Measurements from ENCODE around the gene CTXND1. TPM values are rescaled to one million over a fixed set of nuclear protein-coding genes. Genes with fewer than 3 reads are reported as not detected.
"Not testable (repeated sequence)": the region's sequence is repeated elsewhere in the genome, so short reads cannot be mapped to it uniquely, and the experiment has no call there.

Gene CTXND1
- total RNA-seq, 2 donors from 2014 or later: 0.05 TPM; not detected in 1

DNA sequence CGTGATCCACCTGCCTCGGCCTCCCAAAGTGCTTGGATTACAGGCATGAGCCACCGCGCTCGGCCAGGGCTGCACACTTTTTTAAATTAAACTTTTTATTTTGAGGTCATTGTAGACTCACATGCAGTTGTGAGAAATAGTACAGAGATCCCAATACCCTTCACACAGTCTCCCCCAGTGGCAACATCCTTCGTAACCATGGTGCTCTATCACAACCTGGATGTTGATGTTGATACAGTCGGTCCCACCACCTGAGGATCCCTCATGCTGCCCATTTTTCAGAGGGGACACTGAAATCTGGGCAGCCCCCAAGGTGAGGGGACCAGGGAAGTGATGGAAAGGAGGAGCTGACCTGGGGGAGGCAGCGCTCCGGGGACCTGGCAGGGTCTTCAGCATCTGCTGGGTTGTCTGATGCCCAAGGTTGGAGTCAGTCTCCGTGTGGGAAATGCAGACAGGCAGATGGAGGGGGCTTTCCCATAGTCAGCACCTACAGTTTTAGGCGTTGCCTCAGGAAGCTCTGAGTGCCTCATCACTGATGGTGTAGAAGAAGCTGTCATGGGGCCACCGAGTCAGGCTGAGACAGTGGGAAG lies 82.2 kb downstream of the CTXND1 start:
- intact Hi-C loops (cut with DNase I): no loop called here
- no peak for DNase-seq (ENCODE audit: low spot score)

DNA sequence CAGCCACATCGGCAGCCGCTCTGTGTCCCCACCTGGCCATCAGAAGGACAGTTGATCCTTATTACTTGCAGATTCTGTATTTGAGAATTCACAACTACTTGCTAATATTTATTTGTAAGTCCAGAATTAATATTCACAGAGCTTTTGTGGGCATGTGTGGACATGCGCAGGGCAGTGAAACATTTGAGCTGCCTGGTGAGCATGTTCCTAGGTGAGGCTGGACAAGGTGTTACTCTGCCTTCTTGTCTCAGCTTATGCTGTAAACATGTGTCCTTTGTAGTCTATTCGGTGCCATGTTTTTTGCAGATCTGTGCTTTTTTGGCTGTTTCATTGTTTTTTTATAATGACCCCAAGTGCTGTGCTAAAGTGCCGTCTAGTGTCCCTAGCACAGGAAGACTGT lies 83.6 kb downstream of the CTXND1 start:
- intact Hi-C loops (cut with DNase I): no loop called here
- peak; percentile 12 for DNase-seq (ENCODE audit: low spot score)

DNA sequence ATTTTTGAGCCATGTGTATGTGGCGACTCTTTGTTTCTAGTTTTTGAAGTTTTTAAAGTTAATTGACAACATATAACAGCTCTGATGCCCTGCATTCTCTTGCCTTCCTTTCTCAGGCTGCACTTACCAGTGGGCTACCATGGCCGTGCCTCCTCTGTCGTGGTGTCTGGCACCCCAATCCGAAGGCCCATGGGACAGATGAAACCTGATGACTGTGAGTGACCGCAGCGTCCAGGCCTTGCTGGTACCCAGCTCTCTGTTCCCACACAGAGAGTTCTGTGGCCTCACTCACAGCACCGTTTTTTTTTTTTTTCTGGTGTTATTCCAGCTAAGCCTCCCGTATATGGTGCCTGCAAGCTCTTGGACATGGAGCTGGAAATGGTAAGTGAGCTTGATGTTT lies 84.1 kb downstream of the CTXND1 start:
- DNase-seq (ENCODE audit: low spot score): peak; percentile 9

GRCh38 chr15:80163897-80164296 lies 88.1 kb downstream of the CTXND1 start:
- intact Hi-C loops (cut with DNase I): no loop called here
- DNase-seq (ENCODE audit: low spot score): no peak

More for the DNA sequence above, 84.1 kb downstream of the CTXND1 start:
- intact Hi-C loops (cut with DNase I): no loop called here

DNA sequence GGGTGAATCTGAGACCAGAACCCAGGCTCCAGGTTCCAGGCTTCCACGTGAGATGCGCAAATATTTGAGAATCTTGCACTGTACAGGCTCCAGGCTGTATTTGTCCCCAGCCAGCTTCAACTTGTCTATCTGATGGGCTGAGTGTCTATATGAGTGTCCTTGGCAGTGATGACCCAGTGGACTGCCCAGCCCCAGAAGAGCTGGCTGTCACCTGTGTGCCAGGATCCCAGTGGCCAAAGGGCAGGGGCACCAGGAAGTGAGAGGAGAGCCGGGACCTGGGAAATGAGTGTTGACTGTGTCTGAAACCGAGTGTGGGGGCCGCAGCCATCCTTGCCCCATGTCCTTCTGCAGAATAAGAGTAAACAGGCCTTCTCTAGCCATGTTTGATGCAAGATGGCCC lies 88.8 kb downstream of the CTXND1 start:
- DNase-seq (ENCODE audit: low spot score): no peak
- intact Hi-C loops (cut with DNase I): no loop called here

DNA sequence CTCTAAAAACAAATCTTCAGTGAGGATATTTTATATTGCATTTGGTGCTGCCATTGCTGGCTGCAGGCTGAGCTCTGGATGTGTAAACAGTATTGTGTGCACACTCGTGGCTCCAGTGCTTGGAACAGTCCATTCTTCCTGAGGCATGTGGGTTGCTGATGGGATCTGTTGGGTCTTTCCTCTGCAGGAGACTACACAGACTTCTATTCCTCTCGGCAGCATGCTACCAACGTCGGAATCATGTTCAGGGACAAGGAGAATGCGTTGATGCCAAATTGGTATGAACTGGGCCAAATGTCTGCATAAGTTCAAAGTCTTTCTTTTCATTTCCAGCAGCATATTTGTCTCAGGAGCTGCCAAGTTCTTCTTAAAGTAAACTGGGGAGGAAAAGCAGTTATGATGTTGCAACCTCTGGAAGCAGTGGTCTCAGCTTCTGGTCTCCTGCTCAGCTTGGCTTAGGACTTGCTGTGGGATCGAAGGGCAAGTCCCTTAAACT lies 89.9 kb downstream of the CTXND1 start:
- intact Hi-C loops (cut with DNase I): no loop called here
- no peak for DNase-seq (ENCODE audit: low spot score)

GRCh38 chr15:80161468-80162016 lies 90.5 kb downstream of the CTXND1 start:
- DNase-seq (ENCODE audit: low spot score): no peak
- intact Hi-C loops (cut with DNase I): no loop called here

GRCh38 chr15:80160570-80161156 lies 91.3 kb downstream of the CTXND1 start:
- intact Hi-C loops (cut with DNase I): no loop called here
- DNase-seq (ENCODE audit: low spot score): peak; percentile 88

DNA sequence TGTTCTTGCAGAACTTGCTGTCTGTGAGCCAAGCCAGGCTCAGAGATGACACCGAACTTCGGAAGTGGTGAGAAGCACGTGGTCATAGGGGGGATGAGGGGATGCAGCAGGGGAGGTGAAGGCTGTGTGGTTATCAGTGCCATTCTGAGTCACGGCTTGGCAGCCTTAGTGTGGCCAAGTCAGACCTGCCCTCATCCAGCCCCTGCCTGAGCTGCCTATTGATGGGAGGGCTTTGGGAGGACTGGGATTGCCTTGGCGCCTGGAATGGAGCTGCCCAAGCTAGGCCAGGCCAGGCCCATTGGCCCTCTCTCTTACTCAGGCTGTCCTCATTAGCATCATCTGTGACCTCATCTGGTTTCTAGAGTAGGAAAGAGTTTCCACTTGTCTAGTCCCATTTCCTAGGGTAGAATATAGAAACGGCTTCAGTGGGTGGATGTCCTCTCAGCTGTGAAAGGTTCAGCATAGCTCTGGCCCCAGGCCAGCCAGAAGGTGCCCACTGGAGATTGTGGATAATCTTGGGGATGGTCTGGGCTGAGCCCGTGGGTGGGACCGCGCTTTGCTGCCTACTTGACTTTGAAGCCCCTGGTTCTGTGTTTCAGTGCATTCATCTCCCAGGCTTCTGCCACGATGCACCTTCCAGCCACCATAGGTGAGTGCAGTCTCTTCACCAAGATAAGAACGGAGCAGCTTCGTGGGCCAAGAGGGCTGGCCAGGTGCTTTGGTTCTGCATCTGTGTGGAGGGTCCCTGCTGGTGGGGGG lies 92.0 kb downstream of the CTXND1 start:
- no peak for DNase-seq (ENCODE audit: low spot score)
- intact Hi-C loops (cut with DNase I): loop anchor here in 1 of 2 donors (10.0 kb wide), 1 partner anchor 105 kb away; the partner anchor contains the start of gene ZFAND6

GRCh38 chr15:80159301-80159700 lies 92.7 kb downstream of the CTXND1 start:
- no peak for DNase-seq (ENCODE audit: low spot score)
- intact Hi-C loops (cut with DNase I): loop anchor here in 1 of 2 donors (10.0 kb wide), 1 partner anchor 104 kb away; the partner anchor contains the start of gene ZFAND6

GRCh38 chr15:80157215-80157614 lies 94.8 kb downstream of the CTXND1 start:
- intact Hi-C loops (cut with DNase I): loop anchor here in 1 of 2 donors (10.0 kb wide), 1 partner anchor 102 kb away; the partner anchor contains the start of gene ZFAND6
- DNase-seq (ENCODE audit: low spot score): no peak

GRCh38 chr15:80156176-80156720 lies 95.8 kb downstream of the CTXND1 start:
- DNase-seq (ENCODE audit: low spot score): no peak
- intact Hi-C loops (cut with DNase I): loop anchor here in 1 of 2 donors (10.0 kb wide), 1 partner anchor 101 kb away; the partner anchor contains the start of gene ZFAND6

DNA sequence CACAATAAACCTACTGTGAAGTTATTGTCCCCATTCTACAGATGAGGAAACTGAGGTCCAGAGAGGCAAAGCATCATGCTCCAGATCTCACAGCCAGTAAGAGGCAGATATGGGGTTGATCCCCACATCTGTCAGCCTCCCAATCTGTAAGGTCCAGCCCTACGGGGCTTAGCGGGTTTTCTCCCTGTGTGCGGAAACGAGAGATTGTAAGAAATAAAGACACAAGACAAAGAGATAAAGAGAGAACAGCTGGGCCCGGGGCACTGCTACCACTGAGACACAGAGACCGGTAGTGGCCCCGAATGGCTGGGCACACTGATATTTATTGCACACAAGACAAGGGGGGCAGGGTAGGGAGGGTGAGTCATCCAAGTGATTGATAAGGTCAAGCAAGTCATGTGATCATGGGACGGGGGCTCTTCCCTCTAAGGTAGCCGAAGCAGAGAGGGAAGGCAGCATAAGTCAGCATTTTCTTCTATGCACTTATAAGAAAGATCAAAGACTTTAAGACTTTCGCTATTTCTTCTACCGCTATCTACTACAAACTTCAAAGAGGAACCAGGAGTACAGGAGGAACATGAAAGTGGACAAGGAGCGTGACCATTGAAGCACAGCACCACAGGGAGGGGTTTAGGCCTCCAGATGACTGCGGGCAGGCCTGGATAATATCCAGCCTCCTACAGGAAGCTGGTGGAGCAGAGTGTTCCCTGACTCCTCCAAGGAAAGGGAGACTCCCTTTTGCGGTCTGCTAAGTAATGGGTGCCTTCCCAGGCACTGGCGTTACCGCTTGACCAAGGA lies 96.4 kb downstream of the CTXND1 start:
- not testable (repeated sequence) for DNase-seq (ENCODE audit: low spot score)
- intact Hi-C loops (cut with DNase I): loop anchor here in 1 of 2 donors (10.0 kb wide), 1 partner anchor 101 kb away; the partner anchor contains the start of gene ZFAND6

DNA sequence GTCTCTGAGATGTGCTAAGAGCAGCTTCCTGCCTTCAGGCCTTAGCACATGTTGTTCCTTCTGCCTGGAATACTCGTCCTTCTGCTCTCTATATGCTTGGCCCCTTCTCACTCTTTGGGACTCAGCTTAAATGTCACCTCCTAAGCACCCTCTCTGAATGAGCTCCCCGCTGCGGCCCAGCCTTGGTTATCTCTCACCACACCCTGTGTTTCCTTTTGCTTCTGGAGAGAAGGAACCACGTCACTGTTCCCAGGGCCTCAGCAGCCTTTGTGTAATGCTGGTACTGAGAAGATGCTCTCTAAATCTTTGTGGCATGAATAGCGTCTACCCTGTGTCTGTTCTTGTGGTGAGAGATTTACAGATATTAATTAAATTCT lies 97.0 kb downstream of the CTXND1 start:
- intact Hi-C loops (cut with DNase I): loop anchor here in 1 of 2 donors (10.0 kb wide), 1 partner anchor 100 kb away; the partner anchor contains the start of gene ZFAND6
- DNase-seq (ENCODE audit: low spot score): no peak

DNA sequence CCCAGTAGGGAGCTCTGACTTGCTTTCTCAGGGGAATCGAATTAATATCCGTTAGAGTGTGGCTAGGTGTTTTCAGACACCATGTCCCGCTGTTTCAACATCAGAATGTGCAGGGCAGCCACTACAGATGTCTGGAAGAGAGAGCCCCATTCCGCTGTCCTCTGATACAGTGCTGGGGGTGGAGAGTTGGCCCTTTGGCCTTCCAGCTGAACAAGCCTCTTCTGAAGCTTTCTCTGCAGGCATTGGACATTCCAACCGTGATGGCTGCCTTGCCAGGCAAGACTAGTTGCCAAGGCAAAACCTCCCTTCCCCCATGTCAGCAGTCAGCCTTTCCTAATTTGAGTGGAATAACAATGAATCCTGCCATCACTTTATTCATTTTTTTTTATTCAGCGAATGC lies 97.7 kb downstream of the CTXND1 start:
- DNase-seq (ENCODE audit: low spot score): no peak
- intact Hi-C loops (cut with DNase I): loop anchor here in 1 of 2 donors (10.0 kb wide), 1 partner anchor 100 kb away; the partner anchor contains the start of gene ZFAND6

GRCh38 chr15:80153900-80154299 lies 98.1 kb downstream of the CTXND1 start:
- intact Hi-C loops (cut with DNase I): loop anchor here in 1 of 2 donors (10.0 kb wide), 1 partner anchor 99 kb away; the partner anchor contains the start of gene ZFAND6
- DNase-seq (ENCODE audit: low spot score): no peak

DNA sequence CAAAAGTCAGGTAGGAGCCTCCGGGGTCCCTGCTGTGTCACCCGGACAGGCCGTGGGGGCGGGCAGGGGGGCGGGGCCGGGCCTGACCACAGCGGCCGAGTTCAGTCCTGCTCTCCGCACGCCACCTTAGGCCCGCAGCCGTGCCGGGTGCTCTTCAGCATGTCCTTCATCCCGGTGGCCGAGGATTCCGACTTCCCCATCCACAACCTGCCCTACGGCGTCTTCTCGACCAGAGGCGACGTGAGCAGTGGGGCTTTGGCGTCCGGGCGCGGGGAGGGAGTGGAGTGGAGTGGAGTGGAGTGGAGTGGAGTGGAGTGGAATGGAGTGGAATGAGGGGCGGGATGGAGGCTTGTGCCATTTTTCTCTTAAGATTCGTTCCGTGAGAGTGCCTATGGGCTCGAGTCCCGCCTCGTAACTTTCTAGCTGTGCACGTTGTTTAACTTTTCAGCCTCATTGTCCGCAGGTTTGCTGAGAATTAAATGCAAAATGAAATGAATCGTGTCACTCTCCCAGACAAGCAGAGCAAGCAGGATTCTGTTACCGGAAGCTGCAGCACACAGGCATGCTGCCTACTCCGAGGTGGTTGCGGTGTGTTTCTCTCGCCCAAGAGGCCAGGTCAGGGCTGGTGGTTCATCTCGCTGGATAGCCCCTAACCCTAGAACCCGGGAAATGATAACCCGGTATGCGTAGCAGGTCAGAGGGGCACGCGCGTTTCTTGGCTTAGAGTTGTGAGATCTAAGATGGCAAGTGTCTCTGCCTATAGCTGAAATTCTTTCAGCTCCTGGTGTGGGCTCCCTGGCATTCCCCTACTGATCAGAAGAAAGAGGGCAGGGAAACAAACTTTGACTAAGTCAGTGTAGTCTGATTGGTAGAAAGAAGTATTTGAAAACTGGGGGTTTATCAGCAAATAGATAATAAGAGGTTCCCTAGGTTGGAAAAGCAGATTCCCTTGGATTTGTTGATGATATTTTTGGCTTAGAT lies 98.8 kb downstream of the CTXND1 start, which contains the start of gene FAH:
FAH (plus strand) TSS at position 104 of the 981 bp plus-strand sequence; CDS start at position 160, 56 bp downstream.
- intact Hi-C loops (cut with DNase I): loop anchor here in 1 of 2 donors (10.0 kb wide), 1 partner anchor 98 kb away; the partner anchor contains the start of gene ZFAND6
- peak; percentile 90 for DNase-seq (ENCODE audit: low spot score)

All from posterior vena cava (tissue), 2 donors.